Measurements from ENCODE around the gene SPNS3.

Gene SPNS3

DNA sequence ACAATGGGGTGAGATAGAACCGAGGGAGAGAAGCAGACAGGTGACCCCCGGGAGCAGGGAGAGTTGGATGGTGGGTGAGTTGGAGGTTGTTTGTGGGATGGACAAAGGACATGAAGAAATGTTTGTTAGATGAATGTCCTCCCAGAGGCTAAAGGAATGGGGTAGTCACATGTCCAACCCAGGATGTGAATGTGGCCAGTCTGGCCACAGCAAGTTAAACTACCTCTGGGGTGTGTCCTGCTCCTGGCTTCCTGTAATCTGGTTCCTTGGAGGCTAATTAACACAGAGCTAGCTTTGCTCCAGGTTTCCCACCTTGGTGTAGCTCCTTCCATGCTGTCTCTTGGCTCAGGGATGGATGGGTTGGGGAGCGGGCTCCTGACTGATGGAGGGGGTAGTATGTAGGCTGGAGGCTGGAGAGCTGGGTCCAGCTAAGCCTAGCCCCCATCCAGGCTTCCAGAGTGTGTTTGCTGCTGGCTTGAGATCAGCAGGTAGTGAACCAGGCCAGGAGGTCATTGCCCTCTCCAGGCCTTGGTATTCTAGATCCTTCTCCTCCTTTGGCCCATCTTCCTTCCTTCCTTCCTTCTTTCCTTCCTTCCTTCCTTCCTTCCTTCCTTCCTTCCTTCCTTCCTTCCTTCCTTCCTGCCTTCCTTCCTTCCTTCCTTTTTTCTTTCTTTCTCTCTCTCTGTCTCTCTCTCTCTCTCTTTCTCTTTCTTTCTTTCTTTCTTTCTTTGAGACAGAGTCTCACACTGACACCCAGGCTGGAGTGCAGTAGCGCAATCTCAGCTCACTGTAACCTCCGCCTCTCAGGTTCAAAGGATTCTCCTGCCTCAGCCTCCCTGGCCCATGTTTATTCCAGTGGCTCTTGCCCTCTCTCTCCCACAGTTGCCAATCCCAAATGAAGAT is 39.3 kb upstream of the SPNS3 start:
- H3K27ac ChIP-seq: peak overlapping the region; percentile 86
- POLR2A ChIA-PET (ENCODE audit: low non-redundant PET): interaction anchor here (0.6 kb wide), 1 partner anchor 53 kb away, joined by 3 read pairs; no protein-coding TSS in a partner anchor
- CTCF ChIA-PET: interaction anchor here (0.6 kb wide), 1 partner anchor 9 kb away, joined by 6 read pairs; no protein-coding TSS in a partner anchor

DNA sequence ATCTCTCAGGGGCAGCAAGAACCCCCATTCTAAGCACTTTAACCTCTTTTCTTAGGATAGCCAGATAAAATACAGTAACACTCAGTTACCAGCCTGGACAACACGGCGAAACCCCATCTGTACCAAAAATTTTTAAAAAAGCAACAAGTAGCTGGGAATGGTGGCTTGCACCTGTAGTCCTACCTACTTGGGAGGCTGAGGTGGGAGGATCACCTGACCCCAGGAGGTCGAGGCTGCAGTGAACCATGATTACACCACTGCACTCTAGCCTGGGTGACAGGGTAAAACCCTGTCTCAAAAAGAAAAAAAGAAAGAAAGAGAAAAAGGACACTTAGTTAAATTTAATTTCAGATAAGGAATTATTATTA is 38.6 kb upstream of the SPNS3 start:
- DNase-seq (ENCODE audit: low spot score): no peak
- peak overlapping the region; percentile 86 for H3K27ac ChIP-seq
- CTCF ChIA-PET: interaction anchor here (0.6 kb wide), 1 partner anchor 9 kb away, joined by 6 read pairs; no protein-coding TSS in a partner anchor
- TF ChIP-seq, protein P1, sequence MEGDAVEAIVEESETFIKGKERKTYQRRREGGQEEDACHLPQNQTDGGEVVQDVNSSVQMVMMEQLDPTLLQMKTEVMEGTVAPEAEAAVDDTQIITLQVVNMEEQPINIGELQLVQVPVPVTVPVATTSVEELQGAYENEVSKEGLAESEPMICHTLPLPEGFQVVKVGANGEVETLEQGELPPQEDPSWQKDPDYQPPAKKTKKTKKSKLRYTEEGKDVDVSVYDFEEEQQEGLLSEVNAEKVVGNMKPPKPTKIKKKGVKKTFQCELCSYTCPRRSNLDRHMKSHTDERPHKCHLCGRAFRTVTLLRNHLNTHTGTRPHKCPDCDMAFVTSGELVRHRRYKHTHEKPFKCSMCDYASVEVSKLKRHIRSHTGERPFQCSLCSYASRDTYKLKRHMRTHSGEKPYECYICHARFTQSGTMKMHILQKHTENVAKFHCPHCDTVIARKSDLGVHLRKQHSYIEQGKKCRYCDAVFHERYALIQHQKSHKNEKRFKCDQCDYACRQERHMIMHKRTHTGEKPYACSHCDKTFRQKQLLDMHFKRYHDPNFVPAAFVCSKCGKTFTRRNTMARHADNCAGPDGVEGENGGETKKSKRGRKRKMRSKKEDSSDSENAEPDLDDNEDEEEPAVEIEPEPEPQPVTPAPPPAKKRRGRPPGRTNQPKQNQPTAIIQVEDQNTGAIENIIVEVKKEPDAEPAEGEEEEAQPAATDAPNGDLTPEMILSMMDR (conservative IDR thresholded peaks at IDR 0.05; ENCODE audit: low read depth): no peak
- POLR2A ChIA-PET (ENCODE audit: low non-redundant PET): no interaction called here

More for the DNA sequence above, 39.3 kb upstream of the SPNS3 start:
- peak; percentile 71 for DNase-seq (ENCODE audit: low spot score)
- TF ChIP-seq, protein P1 (conservative IDR thresholded peaks at IDR 0.05; ENCODE audit: low read depth): no peak

DNA sequence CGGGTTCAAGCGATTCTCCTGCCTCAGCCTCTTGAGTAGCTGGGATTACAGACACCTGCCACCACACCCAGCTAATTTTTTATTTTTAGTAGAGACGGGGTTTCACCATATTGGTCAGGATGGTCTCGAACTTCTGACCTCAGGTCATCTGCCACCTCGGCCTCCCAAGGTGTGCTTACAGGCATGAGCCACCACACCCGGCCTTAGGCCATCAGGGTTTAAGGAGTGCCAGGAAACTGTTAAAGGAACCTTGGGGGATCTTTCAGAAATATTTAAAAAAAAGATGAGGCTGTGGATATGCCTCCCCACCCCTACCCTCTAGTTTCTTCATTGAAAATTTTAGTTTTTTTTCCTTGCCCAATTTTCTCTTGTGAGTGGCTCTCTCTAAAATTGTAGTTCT is 35.9 kb upstream of the SPNS3 start:
- TF ChIP-seq, protein P1 (conservative IDR thresholded peaks at IDR 0.05; ENCODE audit: low read depth): no peak
- DNase-seq (ENCODE audit: low spot score): no peak
- no peak overlapping the region for H3K27ac ChIP-seq
- CTCF ChIA-PET: no interaction called here
- POLR2A ChIA-PET (ENCODE audit: low non-redundant PET): no interaction called here

DNA sequence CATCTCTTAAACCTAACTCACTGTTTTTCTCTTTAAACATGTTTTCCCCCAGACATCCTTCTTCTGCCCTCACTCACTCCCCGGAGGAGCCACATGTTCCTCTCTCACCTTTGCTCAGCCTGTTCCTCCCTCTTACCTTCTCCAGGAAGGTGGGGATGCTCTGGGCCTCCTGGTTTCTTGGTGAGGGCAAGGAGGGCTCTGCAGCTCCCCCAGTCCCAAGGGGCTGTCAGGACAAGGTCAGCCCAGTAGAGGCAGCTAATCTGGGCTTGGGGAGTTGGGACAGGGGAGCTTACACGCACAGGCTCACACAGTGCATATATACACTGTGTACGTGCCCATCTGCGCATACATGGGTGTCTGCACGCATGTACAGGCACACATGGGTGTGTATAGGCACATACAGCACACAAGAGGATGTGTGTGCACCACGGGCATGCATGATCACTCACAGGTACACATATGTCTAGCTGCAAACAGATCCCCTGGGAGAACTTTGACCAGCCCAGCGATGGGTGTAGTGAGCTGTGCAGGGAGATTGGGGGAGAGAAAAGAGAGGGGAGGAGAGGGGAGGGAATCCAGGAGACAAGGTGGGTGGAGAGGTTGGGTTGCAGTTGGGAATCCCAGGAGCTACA is 28.6 kb upstream of the SPNS3 start:
- ChIA-PET POLR2A (ENCODE audit: low non-redundant PET) (no interaction called here), CTCF (no interaction called here)
- no peak for DNase-seq (ENCODE audit: low spot score)
- TF ChIP-seq, protein P1 (conservative IDR thresholded peaks at IDR 0.05; ENCODE audit: low read depth): no peak
- no peak overlapping the region for H3K27ac ChIP-seq

DNA sequence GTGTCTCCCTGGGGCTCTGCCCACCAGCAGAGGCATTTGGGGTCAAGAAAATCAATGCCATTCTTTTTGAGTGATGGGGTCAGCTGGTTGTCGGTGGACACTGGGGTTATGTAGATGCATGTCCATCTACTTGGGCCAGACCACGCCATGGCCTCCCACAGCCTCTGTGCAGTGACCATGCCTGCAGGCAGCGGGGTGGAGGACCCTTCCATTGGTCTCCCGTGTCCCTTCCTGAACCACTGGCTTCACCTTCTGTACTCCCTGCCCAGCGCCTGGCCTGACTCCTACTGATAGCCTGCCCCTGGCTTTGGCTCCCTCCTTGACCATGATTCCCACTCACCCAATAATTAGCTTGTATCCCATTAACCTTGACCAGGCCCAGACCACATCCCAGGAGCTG is 28.0 kb upstream of the SPNS3 start:
- TF ChIP-seq, protein P1 (conservative IDR thresholded peaks at IDR 0.05; ENCODE audit: low read depth): no peak
- no peak overlapping the region for H3K27ac ChIP-seq
- CTCF ChIA-PET: interaction anchor here (0.5 to 0.8 kb wide), 2 partner anchors 205 to 1095 kb away, joined by 3 to 6 read pairs; a partner anchor contains a TSS
- POLR2A ChIA-PET (ENCODE audit: low non-redundant PET): no interaction called here
- DNase-seq (ENCODE audit: low spot score): no peak

DNA sequence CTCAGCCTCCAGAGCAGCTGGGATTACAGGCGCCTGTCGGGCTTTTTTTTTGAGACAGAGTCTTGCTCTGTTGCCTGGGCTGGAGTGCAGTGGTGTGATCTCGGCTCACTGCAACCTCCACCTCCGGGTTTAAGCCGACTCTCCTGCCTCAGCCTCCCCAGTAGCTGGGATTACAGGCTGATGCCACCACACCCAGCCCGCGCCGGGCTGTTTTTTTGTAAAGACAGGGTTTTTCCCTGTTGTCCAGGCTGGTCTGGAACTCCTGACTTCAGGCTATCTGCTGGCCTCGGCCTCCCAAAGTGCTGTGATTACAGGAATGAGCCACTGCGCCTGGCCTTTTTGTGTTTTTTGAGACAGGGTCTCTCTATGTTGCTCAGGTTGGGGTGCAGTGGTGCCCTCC is 27.4 kb upstream of the SPNS3 start:
- TF ChIP-seq, protein P1 (conservative IDR thresholded peaks at IDR 0.05; ENCODE audit: low read depth): no peak
- no peak for DNase-seq (ENCODE audit: low spot score)
- H3K27ac ChIP-seq: no peak overlapping the region
- CTCF ChIA-PET: interaction anchor here (0.5 to 0.8 kb wide), 3 partner anchors 12 to 1094 kb away, joined by 3 to 6 read pairs (median 3); a partner anchor contains a TSS
- POLR2A ChIA-PET (ENCODE audit: low non-redundant PET): no interaction called here
